Sigmoid colon (tissue), 4 donors: ENCODE measurements around the gene PAM16.
A peak's percentile ranks its signal among the peaks of the same experiment; 100 is the strongest.

ENCODE experiments used
- POLR2A ChIP-seq, 2 donors: fragments of 450-650 bp; IDR thresholded peaks; one replicate each; pipeline ENCODE4 v1.6.1; 2016; ENCODE audit warnings: antibody characterized with exemption in 2 of 2, mild to moderate bottlenecking in 2 of 2, moderate library complexity in 2 of 2
- POLR2AphosphoS5 ChIP-seq, 4 donors: sonication (generic); formaldehyde crosslinking; IDR thresholded peaks; one replicate each; pipeline ENCODE4 v1.6.1; 2017; ENCODE audit warnings: antibody characterized with exemption in 4 of 4
- TF ChIP-seq, protein P1 (sequence below), 4 experiments: fragments of 450-650 bp in 3 of 4; fragments of 200-600 bp in 1 of 4; IDR thresholded peaks; one replicate each; pipeline ENCODE4 v1.5.1; 2016 to 2019; ENCODE audit warnings: antibody characterized with exemption in 4 of 4, mild to moderate bottlenecking in 3 of 4, moderate library complexity in 2 of 4

- TF ChIP-seq, protein P1, sequence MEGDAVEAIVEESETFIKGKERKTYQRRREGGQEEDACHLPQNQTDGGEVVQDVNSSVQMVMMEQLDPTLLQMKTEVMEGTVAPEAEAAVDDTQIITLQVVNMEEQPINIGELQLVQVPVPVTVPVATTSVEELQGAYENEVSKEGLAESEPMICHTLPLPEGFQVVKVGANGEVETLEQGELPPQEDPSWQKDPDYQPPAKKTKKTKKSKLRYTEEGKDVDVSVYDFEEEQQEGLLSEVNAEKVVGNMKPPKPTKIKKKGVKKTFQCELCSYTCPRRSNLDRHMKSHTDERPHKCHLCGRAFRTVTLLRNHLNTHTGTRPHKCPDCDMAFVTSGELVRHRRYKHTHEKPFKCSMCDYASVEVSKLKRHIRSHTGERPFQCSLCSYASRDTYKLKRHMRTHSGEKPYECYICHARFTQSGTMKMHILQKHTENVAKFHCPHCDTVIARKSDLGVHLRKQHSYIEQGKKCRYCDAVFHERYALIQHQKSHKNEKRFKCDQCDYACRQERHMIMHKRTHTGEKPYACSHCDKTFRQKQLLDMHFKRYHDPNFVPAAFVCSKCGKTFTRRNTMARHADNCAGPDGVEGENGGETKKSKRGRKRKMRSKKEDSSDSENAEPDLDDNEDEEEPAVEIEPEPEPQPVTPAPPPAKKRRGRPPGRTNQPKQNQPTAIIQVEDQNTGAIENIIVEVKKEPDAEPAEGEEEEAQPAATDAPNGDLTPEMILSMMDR (IDR thresholded peaks at IDR 0.05) = no peak
- TF ChIP-seq POLR2AphosphoS5 (IDR thresholded peaks at IDR 0.05) = peak; percentile 94 to 99 (median 99)
- peak; percentile 83 to 90 for TF ChIP-seq POLR2A (IDR thresholded peaks at IDR 0.05)
Observed at GRCh38 chr16:4371357-4372000, 20.4 kb upstream of the PAM16 start, which contains the start of gene VASN.
